Measurements from ENCODE around the gene FCMR.

The FCMR gene

GRCh38 chr1:206898915-206899431, 22.8 kb downstream of the FCMR start:
- peak in 1 of 2 experiments; percentile 8 for DNase-seq

- peak in 1 of 2 experiments; percentile 57 for DNase-seq
These were observed 23.4 kb downstream of the FCMR start for GRCh38 chr1:206898089-206898914.

GRCh38 chr1:206897175-206897574, 24.6 kb downstream of the FCMR start, which contains the start of gene IL24:
IL24 (plus strand) TSS chr1:206897443; CDS start chr1:206897833, 390 bp downstream.
- no peak for DNase-seq

- peak in 1 of 2 experiments; percentile 64 for DNase-seq
These were observed 25.5 kb downstream of the FCMR start for GRCh38 chr1:206896261-206896660.

- peak in 1 of 2 experiments; percentile 68 for DNase-seq
These were observed 25.9 kb downstream of the FCMR start for GRCh38 chr1:206895837-206896242.

- no peak for DNase-seq
These were observed 26.4 kb downstream of the FCMR start for GRCh38 chr1:206895325-206895724.

- DNase-seq, result no peak
These were observed 28.4 kb downstream of the FCMR start for GRCh38 chr1:206893380-206893779.

GRCh38 chr1:206892351-206892984, 29.3 kb downstream of the FCMR start:
- no peak for DNase-seq

- no peak for DNase-seq
These were observed 30.3 kb downstream of the FCMR start for GRCh38 chr1:206891412-206891811.

- DNase-seq, result peak; percentile 71 to 90
These were observed 31.3 kb downstream of the FCMR start for GRCh38 chr1:206890125-206891060.

GRCh38 chr1:206887701-206888100, 34.0 kb downstream of the FCMR start:
- no peak for DNase-seq

- no peak for DNase-seq
These were observed 34.9 kb downstream of the FCMR start for GRCh38 chr1:206886831-206887230.

GRCh38 chr1:206885341-206886060, 36.2 kb downstream of the FCMR start:
- DNase-seq, result peak in 1 of 2 experiments; percentile 8

GRCh38 chr1:206883876-206884275, 37.9 kb downstream of the FCMR start:
- DNase-seq, result no peak

GRCh38 chr1:206883160-206883559, 38.6 kb downstream of the FCMR start:
- DNase-seq, result no peak

- no peak for DNase-seq
These were observed 39.2 kb downstream of the FCMR start for GRCh38 chr1:206882555-206882954.

GRCh38 chr1:206880314-206880713, 41.4 kb downstream of the FCMR start:
- no peak for DNase-seq

GRCh38 chr1:206878456-206878855, 43.3 kb downstream of the FCMR start:
- no peak for DNase-seq

GRCh38 chr1:206875752-206876377, 45.9 kb downstream of the FCMR start:
- no peak for DNase-seq

GRCh38 chr1:206873603-206874188, 48.0 kb downstream of the FCMR start:
- no peak for DNase-seq

- no peak for DNase-seq
These were observed 49.6 kb downstream of the FCMR start for GRCh38 chr1:206872139-206872538.

Data from NCI-H446 (cell line).